Measurements from ENCODE around the gene RGL1. TPM values are rescaled to one million over a fixed set of nuclear protein-coding genes. Genes with fewer than 3 reads are reported as not detected.

RGL1 gene
- total and polyA plus RNA-seq, 9 of the 15 experiments (the other 6 are each of a cell fraction or from before 2014, with no cell fraction given), result under 0.01 to 0.07 (median 0.04) TPM

- CTCF ChIA-PET (ENCODE audit: low intra/inter-chr PET ratio), result no interaction called here
- no TSS peak for BruUV-seq (replicated peaks)
- Histone ChIP-seq H3K27me3 (ENCODE audit: control insufficient read depth in 2 of 2, insufficient read depth in 2 of 2, low read length in 2 of 2) (peaks cover 13% of the 10 kb centered on the region in 2 experiments), H3K36me3 (ENCODE audit: control insufficient read depth, insufficient read depth, low read length) (no peaks in the 10 kb centered on the region), H3K4me2 (ENCODE audit: insufficient read depth, low read length) (no peak overlapping the region), H2AFZ (ENCODE audit: low read depth, low read length) (no peak overlapping the region), H3K27ac (ENCODE audit: extremely low read depth, low read depth, low read length) (no peak overlapping the region), H3K9me3 (replicated peaks; ENCODE audit: control insufficient read depth, insufficient read depth, low read depth, low read length) (no peaks in the 10 kb centered on the region), H3K9me1 (ENCODE audit: control insufficient read depth, insufficient read depth, low read length) (no peaks in the 10 kb centered on the region), H3K4me3 (no peak overlapping the region), H3K79me2 (ENCODE audit: control insufficient read depth, insufficient read depth, low read length) (no peaks in the 10 kb centered on the region), H4K20me1 (replicated peaks; ENCODE audit: control insufficient read depth, insufficient read depth, low read length) (no peaks in the 10 kb centered on the region), H3K4me1 (replicated peaks in 1 of 2; ENCODE audit: control insufficient read depth in 2 of 2, insufficient read depth in 2 of 2, low read length in 2 of 2) (peaks cover 0 to 12% of the 10 kb centered on the region in 2 experiments; a peak in 3 of 5 replicates), H3K9ac (ENCODE audit: insufficient read depth in 1 of 2, low read depth in 2 of 2, low read length in 2 of 2) (no peak overlapping the region)
- POLR2A ChIA-PET, result interaction anchor here (0.6 kb wide), 1 partner anchor 54 kb away, joined by 3 read pairs; no protein-coding TSS in a partner anchor
- TF ChIP-seq IRF2 (CRISPR knock-in tag; IDR thresholded peaks at IDR 0.05), result no peak
- 0 out of 4 replicates have a peak, but pooled peaks of 1 of the 2 experiments have one; percentile 24 for TF ChIP-seq RAD21 (CRISPR knock-in tag; conservative IDR thresholded peaks at IDR 0.05 in 1 of 2, IDR thresholded peaks at IDR 0.05 in 1 of 2)
- intact Hi-C loops (cut with micrococcal nuclease) (loop anchor here (5.0 to 10.0 kb wide), 4 partner anchors 234 to 746 kb away; no protein-coding TSS in a partner anchor), in situ Hi-C loops (cut with MboI) (no loop called here)
- 43% methylated on average over 6 of the region's 6 CpGs for WGBS (ENCODE audit: insufficient coverage, low coverage, missing lambda C conversion rate)
- DNase-seq (ENCODE audit: extremely low read depth in 1 of 4, low spot score in 3 of 4), result no peak
- peak; percentile 19; the same call in 2 of the 3 replicates for ATAC-seq
- peak; percentile 55 for FAIRE-seq
Observed at GRCh38 chr1:183918589-183918988, 113.7 kb downstream of the RGL1 start.

- H3K4me1 ChIP-seq (replicated peaks in 1 of 2; ENCODE audit: control insufficient read depth in 2 of 2, insufficient read depth in 2 of 2, low read length in 2 of 2), result peaks cover 0 to 11% of the 10 kb centered on the region in 2 experiments; a peak in 3 of 5 replicates
- ChIA-PET CTCF (ENCODE audit: low intra/inter-chr PET ratio) (no interaction called here), POLR2A (interaction anchor here (1.5 to 1.9 kb wide), 2 partner anchors 131 to 188 kb away, joined by 3 to 6 read pairs; partner anchors contain the start of gene TSEN15)
- intact Hi-C loops (cut with micrococcal nuclease) (no loop called here), in situ Hi-C loops (cut with MboI) (no loop called here)
- no peaks in the 10 kb centered on the region for H4K20me1 ChIP-seq (replicated peaks; ENCODE audit: control insufficient read depth, insufficient read depth, low read length)
- no peaks in the 10 kb centered on the region for H3K79me2 ChIP-seq (ENCODE audit: control insufficient read depth, insufficient read depth, low read length)
- ATAC-seq (no peak), FAIRE-seq (no peak), DNase-seq (ENCODE audit: extremely low read depth in 1 of 4, low spot score in 3 of 4) (no peak)
- no peak overlapping the region for H3K9ac ChIP-seq (ENCODE audit: insufficient read depth in 1 of 2, low read depth in 2 of 2, low read length in 2 of 2)
- H3K4me3 ChIP-seq, result no peak overlapping the region
- no peaks in the 10 kb centered on the region for H3K9me1 ChIP-seq (ENCODE audit: control insufficient read depth, insufficient read depth, low read length)
- TF ChIP-seq RBM25 (IDR thresholded peaks at IDR 0.05; ENCODE audit: low read depth, low read length, severe bottlenecking) (no peak), MEF2D (tag; conservative IDR thresholded peaks at IDR 0.05; ENCODE audit: low read depth) (no peak), ZNF175 (CRISPR knock-in tag; IDR thresholded peaks at IDR 0.05; ENCODE audit: low read depth) (no peak), SIRT6 (IDR thresholded peaks at IDR 0.05; ENCODE audit: low read depth, low read length) (no peak), TAL1 (IDR thresholded peaks at IDR 0.05) (no peak), ZNF589 (CRISPR knock-in tag; IDR thresholded peaks at IDR 0.05; ENCODE audit: low read depth) (no peak), CHCHD3 (CRISPR knock-in tag; IDR thresholded peaks at IDR 0.05) (no peak), NR3C1 (CRISPR knock-in tag; IDR thresholded peaks at IDR 0.05) (no peak), SAFB (IDR thresholded peaks at IDR 0.05; ENCODE audit: borderline replicate concordance, low read depth, low read length) (no peak)
- WGBS (ENCODE audit: insufficient coverage, low coverage, missing lambda C conversion rate), result 13% methylated on average over 3 of the region's 3 CpGs
- no peaks in the 10 kb centered on the region for H3K9me3 ChIP-seq (replicated peaks; ENCODE audit: control insufficient read depth, insufficient read depth, low read depth, low read length)
- no peaks in the 10 kb centered on the region for H3K36me3 ChIP-seq (ENCODE audit: control insufficient read depth, insufficient read depth, low read length)
- peaks cover 7 to 16% of the 10 kb centered on the region in 2 experiments for H3K27me3 ChIP-seq (ENCODE audit: control insufficient read depth in 2 of 2, insufficient read depth in 2 of 2, low read length in 2 of 2)
- no peak overlapping the region for H2AFZ ChIP-seq (ENCODE audit: low read depth, low read length)
- no TSS peak for BruUV-seq (replicated peaks)
- no peak overlapping the region for H3K4me2 ChIP-seq (ENCODE audit: insufficient read depth, low read length)
- no peak overlapping the region for H3K27ac ChIP-seq (ENCODE audit: extremely low read depth, low read depth, low read length)
Observed at GRCh38 chr1:183920651-183921050, 115.7 kb downstream of the RGL1 start.

Measured in K562 (cell line).